Cerebellar nuclear complex (tissue), 1 donor: ENCODE data around the gene LRRC8D.

Experiments used
- DNase-seq, 2 experiments: peaks; one replicate each; lab custom pipeline; 2025; lab: John Stamatoyannopoulos, UW

LRRC8D gene

GRCh38 chr1:89939693-89940438, 119.0 kb downstream of the LRRC8D start:
- DNase-seq = no peak

GRCh38 chr1:89941110-89941766, 120.4 kb downstream of the LRRC8D start:
- DNase-seq = no peak

- no peak for DNase-seq
These were observed 121.2 kb downstream of the LRRC8D start for GRCh38 chr1:89942014-89942413.

GRCh38 chr1:89942825-89943658, 122.2 kb downstream of the LRRC8D start:
- DNase-seq = no peak

GRCh38 chr1:89943846-89944781, 123.3 kb downstream of the LRRC8D start:
- DNase-seq = no peak

GRCh38 chr1:89945852-89946476, 125.1 kb downstream of the LRRC8D start:
- no peak for DNase-seq

GRCh38 chr1:89946532-89946931, 125.7 kb downstream of the LRRC8D start:
- DNase-seq = no peak

GRCh38 chr1:89948722-89949345, 128.0 kb downstream of the LRRC8D start:
- DNase-seq = no peak

- DNase-seq = no peak
These were observed 129.3 kb downstream of the LRRC8D start for GRCh38 chr1:89949991-89950624.

- DNase-seq = no peak
These were observed 129.9 kb downstream of the LRRC8D start for GRCh38 chr1:89950703-89951102.

- DNase-seq = no peak
These were observed 131.2 kb downstream of the LRRC8D start for GRCh38 chr1:89951766-89952604.

GRCh38 chr1:89952605-89953130, 131.8 kb downstream of the LRRC8D start:
- DNase-seq = no peak

GRCh38 chr1:89953131-89953626, 132.3 kb downstream of the LRRC8D start:
- DNase-seq = no peak

- no peak for DNase-seq
These were observed 133.1 kb downstream of the LRRC8D start for GRCh38 chr1:89953929-89954328.

- no peak for DNase-seq
These were observed 133.6 kb downstream of the LRRC8D start for GRCh38 chr1:89954401-89954800.

- DNase-seq = no peak
These were observed 134.7 kb downstream of the LRRC8D start for GRCh38 chr1:89955311-89956205.

- DNase-seq = no peak
These were observed 136.3 kb downstream of the LRRC8D start for GRCh38 chr1:89957107-89957506.
